Uterus (tissue), 2 donors: Measurements from ENCODE around the gene TMEM161A.
"Not testable (repeated sequence)": the region's sequence is repeated elsewhere in the genome, so short reads cannot be mapped to it uniquely, and the experiment has no call there.

Experiments used
- POLR2A ChIP-seq, 2 donors: fragments of 450-650 bp; IDR thresholded peaks; one replicate each; pipeline ENCODE4 v1.6.1; 2016; ENCODE audit warnings: antibody characterized with exemption in 2 of 2, mild to moderate bottlenecking in 1 of 2, moderate library complexity in 1 of 2
- TF ChIP-seq, protein P1 (sequence below), 4 experiments: fragments of 200-600 bp in 2 of 4; fragments of 450-650 bp in 2 of 4; sonication (generic) in 2 of 4; IDR thresholded peaks; one replicate each; pipeline ENCODE4 v1.5.1; 2016 to 2019; ENCODE audit warnings: antibody characterized with exemption in 4 of 4, mild to moderate bottlenecking in 2 of 4, moderate library complexity in 1 of 4

DNA sequence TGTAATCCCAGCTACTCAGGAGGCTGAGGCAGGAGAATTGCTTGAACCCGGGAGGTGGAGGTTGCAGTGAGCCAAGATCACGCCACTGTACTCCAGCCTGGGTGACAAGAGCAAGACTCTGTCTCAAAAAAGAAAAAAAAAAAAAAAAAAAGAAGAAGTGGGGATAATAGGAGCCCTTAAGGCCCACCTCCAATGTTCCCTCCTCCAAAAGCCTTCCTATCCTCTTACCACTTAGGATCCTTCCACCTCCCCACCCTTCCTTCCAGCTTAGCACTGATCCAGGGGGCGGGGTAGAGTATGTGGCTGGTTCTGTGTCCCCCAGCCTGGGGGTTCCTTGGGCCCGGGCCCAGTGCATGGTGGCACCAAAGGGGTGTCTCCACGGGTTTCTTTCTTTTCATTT is 35.0 kb upstream of the TMEM161A start:
- TF ChIP-seq, protein P1, sequence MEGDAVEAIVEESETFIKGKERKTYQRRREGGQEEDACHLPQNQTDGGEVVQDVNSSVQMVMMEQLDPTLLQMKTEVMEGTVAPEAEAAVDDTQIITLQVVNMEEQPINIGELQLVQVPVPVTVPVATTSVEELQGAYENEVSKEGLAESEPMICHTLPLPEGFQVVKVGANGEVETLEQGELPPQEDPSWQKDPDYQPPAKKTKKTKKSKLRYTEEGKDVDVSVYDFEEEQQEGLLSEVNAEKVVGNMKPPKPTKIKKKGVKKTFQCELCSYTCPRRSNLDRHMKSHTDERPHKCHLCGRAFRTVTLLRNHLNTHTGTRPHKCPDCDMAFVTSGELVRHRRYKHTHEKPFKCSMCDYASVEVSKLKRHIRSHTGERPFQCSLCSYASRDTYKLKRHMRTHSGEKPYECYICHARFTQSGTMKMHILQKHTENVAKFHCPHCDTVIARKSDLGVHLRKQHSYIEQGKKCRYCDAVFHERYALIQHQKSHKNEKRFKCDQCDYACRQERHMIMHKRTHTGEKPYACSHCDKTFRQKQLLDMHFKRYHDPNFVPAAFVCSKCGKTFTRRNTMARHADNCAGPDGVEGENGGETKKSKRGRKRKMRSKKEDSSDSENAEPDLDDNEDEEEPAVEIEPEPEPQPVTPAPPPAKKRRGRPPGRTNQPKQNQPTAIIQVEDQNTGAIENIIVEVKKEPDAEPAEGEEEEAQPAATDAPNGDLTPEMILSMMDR (IDR thresholded peaks at IDR 0.05): not testable (repeated sequence)
- not testable (repeated sequence) for TF ChIP-seq POLR2A (IDR thresholded peaks at IDR 0.05)
